ENCODE measurements around the gene PCED1B.
"Not testable (repeated sequence)": the region's sequence is repeated elsewhere in the genome, so short reads cannot be mapped to it uniquely, and the experiment has no call there.

The PCED1B gene

DNA sequence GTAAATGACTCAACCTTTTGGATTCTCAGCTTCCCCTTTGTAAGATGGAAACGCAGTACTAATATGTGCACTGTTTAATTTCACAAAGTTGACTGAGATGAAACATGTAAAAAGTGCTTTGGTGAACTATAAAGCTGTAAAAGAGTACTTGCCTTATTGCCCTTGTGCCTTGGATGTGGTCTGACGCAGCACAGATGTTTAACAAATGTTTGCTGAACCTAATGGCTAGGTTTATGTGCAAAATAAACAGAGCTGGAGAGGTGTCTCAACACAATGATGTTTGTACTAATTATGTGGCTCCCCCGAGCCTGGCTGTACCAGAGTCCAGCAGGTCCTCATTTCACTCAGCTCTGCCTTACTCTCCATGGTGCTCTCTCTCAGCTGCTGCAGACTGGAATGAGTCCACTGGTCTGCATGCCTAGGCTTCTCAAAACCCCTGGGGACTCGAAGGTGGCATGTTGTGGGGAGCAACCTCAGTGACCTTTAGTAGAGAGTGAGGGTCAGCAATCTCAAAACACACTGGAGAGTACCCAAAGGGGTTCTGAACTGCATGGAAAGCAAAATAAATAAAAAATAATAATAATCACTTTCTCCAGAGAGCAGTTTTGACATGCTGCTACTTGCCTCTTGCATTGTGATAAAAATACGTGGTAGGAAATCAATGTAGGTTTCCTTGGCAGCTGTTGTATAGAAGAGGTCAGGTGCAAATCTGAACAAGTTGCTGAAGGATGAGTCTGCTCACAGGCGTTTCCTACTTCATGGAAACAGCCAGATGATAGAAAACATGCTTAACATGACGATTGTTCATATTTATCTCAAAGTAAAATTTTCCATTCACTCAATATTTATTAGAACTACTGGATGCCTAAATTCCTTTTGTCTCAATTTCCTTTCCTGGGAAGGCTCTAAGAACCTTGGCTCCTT, 8.9 kb downstream of the PCED1B start:
- DNase-seq, result no peak

DNA sequence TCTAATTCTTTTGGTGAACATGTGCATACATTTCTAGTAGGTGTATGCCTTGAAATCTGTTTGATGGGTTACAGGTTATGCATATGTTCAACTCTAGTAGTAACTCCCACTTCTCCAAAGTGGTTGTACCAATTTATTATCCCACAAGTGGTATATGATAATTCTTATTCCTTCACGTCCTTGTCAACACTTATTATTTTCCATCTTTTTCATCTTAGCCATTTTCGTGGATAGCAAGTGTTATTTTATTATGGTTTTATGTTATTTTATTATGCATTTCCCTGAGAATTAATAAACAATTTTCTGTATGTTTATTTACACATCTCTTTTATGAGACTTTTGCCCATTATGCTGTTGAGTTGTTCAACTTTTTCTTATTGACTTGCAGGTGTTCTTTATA, 11.6 kb downstream of the PCED1B start:
- no peak for DNase-seq

DNA sequence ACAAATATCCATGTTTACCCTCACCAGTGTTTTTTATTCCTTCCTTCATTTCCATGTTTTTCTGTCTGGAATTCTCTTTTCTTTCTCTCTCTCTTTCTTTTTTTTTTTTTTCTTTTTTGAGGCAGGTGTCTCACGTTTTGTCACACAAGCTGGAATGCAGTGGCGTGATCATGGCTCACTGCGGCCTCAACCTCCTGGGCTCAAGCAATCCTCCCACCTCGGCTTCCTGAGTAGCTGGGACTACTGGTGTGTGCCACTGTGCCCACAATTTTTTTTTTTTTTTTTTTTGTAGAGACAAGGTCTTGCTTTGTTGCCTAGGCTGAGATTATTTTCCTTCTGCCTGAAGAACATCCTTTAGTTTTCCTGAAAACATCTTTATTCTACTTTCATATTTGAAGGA, 15.4 kb downstream of the PCED1B start:
- no peak for DNase-seq

DNA sequence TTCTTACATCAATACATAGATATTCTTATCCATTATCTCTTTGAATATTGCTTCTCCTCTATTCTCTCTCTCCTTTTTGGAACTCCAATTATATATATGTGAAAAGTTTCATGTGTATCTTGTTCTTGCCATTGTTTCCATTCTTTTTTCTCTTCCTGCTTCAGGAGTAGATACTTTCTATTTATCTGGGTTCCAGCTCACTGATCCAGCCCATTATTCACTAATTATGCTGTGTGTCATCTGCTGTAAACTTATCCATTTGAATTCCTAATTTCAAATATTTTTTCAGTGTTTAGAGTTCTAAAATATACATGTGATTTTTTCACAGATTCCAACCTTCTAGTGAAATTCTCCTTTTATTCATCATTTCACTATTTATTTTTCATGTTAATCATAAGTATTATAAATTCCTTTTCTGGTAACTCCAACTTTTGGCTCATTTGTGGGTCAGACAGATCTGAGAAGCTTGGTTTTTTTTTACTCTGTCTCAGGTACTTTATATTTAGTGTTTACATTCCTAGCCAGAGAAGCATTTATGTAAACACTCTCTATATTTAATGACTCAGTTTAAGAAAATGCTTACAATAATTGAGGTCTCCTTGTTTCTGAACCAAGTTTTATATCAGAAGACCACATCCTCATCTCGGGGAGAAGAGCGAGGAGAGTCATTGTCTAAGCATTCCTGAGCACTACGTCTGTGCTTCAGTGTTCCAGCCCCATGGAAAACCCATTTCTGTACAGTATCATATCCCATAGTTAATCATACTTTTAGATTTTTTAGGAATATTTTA, 16.2 kb downstream of the PCED1B start:
- no peak for DNase-seq

DNA sequence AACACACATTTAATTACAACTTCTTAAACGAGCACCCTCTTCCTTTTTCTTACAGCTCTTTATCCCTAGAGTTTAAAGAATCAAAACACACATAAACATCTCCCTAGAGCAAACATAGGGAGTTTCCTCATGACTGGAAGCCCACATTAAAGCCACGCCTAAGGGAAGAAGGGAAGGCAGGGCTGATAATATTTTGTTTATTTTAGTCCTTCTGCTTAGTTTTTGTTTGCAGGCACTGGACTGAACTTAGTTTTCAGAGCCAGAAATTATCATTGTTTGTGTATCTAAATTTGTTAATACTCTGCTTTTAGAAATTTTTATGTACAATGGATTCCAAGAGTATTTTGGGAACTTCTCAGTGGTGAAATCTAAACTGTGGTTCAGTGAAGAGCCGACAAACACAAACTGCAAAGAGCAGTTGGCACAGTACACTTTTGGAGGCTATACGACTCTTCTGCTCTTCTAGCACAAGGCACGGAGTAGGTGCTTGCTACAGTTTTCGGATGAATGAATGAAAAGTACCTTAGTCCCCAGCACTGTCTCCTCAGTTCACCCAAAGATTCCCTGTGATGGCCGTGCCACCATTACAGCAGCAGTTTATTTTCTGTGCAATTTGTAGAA, 18.0 kb downstream of the PCED1B start:
- DNase-seq, result no peak

DNA sequence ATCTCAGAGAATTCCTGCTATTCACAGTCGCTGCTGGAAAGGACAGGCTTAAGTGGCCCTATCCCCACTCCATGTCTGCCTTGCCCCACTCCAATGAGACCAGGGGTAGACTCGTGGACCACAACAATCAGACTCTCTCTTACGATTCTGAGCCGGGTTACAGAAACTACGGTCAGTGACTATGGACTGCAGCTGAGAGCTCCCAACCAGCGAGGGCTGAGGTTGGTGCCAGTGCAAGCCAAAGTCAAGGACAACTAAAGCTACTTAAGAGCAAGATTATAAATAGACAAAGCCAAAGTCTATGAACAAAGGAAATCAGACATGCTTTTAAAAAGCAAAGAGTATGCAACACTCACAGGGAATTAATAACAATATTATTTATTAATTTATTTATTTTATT, 18.7 kb downstream of the PCED1B start:
- DNase-seq, result no peak

DNA sequence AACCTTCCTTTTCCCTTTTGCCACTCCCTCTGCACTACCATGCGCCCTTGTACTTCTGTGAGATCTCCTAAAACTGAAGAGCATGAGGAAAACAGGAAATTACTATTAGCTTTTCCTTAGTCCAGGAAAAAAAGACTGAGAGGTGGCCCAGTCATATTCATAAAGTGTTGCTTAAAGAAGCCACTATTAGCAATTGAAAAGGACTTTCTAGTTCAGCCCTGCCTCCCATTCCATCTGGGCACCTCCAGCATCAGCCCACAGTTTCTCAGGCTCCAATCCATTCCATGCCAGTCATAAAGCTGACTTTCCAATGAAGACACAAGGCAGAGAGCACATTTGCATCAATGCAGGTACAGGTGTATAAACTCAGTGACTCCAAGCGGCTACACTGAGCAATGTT, 20.2 kb downstream of the PCED1B start:
- no peak for DNase-seq

DNA sequence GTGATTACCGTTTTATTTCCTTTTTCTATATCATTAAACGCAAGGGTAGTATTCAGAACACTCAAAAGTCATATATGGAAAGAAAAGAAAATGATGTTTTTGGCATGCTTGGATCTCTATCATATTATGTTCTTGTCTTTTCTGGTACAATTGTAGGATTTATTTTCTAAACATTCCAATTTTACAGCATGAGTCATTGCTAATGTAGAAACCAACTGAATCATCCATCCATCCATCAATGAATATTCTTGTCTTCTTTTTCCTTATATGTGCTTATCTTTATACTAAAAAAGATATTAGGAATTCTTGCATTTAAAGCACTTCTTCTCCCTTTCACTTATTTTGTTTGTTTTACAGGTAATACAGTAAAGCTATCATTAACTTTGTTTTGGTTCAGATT, 20.7 kb downstream of the PCED1B start:
- no peak for DNase-seq

DNA sequence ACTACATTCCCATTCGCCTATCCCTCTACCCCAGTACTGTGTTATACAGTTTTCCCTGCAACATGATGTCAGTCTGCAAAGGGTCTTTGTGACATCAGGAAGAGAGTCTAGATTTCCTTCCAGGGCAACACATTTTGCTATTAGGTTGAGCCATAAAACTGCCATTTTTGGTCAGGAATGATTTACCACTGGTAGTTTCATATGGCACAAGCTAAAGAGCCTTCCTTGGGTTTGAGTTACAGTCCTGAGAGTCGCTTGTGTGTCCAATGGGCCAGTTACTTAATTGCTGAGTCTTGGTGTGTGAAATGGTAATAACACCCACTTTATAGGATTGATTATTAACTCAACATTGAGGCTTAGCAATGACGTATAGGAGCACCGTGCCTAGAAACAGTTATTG, 23.0 kb downstream of the PCED1B start:
- no peak for DNase-seq

DNA sequence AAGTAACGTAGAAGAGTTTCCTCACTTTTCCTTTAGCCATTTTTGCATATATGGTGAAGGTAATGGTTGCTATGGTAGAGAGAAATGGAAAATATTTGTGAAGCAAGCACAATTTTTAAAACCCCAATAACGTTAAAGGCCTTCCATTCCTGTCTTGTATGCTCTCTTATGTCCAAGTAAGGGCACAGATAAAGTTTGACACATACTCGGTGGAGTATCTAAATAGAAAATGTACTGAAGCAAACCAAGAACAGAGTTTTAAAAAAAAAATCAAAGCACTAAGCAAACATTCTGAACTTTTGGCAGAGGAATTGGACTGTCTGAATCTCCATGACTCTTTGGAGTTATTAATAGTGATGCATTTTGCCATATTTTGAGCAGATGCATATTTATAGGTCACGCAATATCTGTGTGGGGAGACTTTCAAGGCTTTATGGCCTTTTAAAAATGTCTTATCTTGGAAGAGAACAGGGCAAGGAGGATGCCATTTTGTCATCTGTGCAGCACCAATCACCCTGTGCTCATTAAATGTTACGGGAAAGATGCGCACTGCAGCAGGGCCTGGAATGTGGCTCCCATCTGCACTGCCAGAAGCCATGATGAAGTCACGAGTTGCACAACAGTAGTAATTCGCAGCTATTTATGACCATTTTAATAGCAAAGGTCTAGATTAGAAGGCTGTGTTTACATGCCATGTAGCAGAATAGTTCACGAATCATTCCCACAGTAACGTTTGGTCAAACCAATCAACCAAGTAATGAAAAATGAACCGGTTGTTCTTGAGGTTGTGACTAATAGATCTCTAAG, 23.6 kb downstream of the PCED1B start:
- DNase-seq, result no peak

DNA sequence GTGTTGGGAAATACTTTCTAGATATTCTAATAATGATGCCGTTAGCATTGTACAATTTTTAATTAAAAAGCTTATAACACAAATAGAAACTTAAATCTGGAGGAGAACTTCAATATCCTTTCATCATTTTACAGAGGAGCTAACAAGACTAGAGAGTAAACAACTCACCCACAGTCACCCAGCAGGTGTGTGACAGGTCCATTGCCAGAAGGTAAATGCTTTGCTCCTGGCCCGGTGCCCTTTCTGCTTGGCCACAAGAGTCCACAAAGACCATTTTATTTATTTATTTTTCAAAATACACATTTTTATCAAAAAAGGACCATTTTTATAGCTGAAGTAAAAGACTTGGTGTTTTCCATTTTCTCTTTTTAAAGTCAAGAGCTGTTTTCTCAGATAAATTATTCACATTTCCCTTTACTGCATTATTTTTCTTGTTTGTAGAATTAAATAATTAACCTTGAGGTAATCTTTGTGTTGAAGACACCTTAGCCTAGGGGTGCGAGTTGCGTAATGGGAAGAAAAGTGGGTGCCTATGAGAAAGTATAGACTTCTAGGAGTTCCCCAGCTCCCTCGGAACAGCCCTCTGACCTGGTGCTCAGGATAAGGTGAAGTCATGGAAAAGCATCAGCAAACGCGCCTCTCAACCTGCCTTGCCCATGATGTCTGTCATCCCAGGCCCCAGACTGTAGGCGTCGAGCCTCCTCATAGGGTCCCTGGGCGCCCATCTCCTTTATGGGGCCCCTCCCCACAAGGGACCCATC, 26.7 kb downstream of the PCED1B start:
- DNase-seq, result no peak

DNA sequence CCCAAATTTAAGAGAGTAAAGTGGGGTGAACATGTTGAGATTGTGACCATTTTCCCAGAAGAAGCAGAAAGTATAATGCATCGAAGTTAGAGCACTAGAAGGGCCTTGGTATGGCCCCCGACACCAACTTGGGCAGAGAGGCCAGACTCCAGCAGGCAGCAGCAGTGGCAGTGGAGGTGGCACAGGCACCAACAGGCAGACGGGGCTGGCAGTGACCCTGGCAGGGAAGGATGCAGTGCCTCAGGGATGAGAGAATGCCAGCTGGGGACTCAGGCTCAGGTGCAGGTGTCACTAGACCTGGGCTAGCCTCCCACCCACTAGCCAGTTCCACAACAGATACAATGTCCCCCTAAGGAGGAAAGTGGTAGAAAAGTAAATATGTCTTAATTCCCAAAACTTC, 28.0 kb downstream of the PCED1B start:
- no peak for DNase-seq

DNA sequence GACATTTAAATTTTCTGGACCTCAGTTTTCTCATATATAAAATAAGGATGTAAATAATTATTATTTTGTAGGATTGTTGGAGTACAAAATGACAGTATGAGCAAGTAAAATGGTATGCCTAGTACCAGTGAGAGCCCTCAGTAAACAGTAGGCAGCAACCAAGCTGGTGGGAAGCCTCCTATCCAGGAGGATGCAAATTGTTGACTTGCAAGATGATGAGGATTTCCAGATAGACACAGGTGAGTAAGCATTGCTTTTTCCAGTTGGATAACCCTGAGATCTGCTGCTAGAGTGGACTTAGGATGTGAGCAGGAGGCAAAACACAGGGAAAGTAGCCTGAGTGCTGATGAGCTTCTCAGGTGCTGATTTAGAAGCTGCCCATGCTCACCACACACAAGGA, 28.5 kb downstream of the PCED1B start:
- no peak for DNase-seq

DNA sequence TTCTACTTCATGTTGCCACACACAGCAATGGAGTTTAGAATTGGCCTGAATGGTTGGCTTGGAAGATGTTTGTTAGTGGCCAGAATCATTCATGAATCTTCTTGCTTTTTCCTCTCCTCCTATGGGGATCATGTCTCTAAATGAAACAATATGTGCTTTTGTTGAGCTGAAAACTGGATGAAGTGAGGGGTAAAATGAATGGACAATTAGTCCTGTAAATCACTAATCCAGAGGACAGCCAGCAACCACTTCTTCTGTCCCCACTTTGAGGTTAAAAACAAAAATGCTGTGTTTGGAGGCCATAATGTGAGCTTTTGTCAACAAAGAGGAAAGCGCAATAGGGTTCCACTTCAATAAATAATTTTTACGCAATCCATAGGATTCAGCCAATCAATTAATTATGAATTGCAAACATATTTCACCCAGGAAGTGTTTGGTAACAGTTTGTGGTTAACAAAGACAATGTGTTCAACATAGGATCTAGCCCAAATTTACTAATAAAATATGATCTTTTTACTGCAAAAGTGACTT, 30.7 kb downstream of the PCED1B start:
- no peak for DNase-seq

DNA sequence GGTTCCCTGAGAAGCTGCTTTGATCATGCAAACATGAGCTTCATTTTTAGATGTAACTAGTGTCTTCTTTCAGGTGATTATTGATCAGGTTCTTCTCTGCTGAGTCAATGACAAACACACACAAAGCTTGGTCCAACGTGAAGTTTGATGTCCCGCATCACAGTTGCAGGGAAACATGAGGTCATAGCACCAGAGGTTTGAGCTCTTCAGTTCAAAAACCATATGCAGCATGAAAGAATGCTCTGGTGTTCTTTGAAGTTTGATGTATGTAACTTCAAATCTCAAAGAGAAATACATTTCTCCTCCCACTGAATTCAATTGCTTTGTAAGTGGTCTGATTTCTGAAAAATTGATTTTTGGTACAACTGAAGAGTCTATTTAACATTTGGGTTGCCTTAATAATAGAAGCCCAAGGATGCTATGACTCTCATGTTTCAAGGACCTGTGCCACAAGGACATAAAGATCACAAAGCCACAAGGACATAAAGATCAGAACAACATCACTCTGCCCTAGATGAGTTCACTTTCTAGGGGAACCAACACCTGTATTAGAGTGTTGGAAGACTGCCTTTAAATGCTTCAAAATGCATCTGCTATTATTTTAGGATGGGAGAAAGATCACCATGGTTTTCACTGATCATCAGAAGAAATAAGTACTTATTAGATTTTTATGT, 31.4 kb downstream of the PCED1B start:
- DNase-seq, result no peak

DNA sequence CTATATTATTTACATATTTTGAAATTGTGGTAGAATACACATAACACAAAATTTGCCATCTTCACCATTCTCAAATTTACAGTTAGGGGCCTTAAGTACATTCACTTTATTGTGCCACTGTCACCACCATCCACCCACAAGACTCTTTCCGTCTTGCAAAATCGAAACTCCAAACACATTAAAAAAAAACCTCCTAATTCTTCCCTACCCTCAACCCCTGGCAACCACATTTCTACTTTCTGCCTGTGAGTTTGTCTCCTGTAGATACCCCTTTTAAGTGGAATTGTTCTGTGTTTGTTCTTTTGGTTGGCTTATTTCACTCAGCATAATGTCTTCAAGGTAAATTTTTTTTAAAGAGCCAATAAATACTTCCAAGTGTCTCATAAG, 32.0 kb downstream of the PCED1B start:
- no peak for DNase-seq

DNA sequence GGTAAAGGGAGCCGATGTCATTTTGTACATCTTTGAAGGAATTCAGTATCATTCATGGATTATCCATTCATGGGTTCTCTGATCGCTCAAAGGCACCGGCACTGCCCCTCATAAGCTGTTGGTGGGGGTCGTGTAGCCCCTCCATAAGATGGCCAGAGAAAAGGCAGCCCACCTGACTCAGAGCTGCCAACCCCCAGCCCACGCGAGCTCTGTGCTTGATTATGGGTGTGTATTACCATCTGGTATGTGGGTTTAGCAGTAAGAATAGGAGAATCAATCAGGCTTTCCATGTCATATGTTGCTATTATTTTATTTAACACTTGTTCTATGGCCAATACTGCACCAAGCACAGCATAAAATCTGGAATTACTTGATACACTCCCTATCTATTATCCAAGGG, 32.4 kb downstream of the PCED1B start:
- no peak for DNase-seq

DNA sequence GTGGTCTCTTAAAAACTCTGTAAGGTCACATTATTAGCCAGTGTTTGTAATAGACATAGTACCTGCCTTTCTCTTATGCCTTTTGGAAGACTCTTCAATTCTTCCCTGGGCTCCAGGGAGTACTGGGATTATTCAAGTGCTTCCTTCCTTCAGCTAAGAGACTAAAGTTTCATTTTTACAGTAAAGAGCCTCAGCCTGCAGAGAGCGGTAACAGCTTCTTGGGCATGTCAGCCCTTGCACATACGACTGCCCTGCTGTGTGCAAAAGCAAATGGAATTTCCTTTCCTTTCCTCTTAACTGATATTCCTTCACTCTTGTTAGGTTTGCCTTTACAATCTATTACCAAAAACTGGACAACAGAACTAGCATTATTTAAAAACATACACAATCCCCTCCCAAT, 33.3 kb downstream of the PCED1B start:
- DNase-seq, result no peak

DNA sequence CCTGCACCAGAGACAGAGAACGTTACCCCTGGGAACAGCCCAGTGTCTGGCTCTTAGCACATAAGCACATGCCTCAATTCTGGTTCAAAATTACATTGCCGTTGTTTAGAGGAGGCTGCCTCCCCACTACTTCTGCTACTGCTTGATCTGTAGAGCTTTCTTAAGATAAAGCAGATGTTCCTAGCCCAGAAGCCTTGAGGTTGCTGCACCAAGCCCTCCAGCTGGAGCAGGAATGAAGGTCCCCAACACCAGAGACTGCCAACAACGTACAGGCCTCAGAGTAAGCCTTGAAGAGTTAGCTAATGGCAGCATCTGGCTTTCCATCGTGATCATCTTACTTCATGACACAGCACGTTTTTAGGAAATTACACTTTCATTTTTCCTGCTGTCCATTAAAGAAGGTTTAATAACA, 35.1 kb downstream of the PCED1B start:
- DNase-seq, result no peak

DNA sequence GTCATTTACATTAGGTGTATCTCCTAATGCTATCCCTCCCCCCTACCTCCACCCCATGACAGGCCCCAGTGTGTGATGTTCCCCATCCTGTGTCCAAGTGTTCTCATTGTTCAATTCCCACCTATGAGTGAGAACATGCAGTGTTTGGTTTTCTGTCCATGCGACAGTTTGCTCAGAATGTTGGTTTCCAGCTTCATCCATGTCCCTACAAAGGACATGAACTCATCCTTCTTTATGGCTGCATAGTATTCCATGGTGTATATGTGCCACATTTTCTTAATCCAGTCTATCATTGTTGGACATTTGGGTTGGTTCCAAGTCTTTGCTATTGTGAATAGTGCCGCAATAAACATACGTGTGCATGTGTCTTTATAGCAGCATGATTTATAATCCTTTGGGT, 37.9 kb downstream of the PCED1B start:
- DNase-seq, result not testable (repeated sequence)

Data from nucleus accumbens (tissue), 56 donors.